Astrocyte of the spinal cord (primary cell): Measurements from ENCODE around the gene CALR.
"Not testable (repeated sequence)": the region's sequence is repeated elsewhere in the genome, so short reads cannot be mapped to it uniquely, and the experiment has no call there.

Source experiments
- DNase-seq: peaks from one replicate; pipeline ENCODE4 v3.0.0; 2011; ENCODE audit warnings: low read depth, low spot score
- H3K4me3 ChIP-seq: 2 replicates; pipeline ENCODE4 v1.5.1; 2011; ENCODE audit warnings: low read depth, mild to moderate bottlenecking, low read length, moderate library complexity
- CTCF ChIP-seq: IDR thresholded peaks from 2 replicates; pipeline ENCODE4 v1.5.1; 2012; ENCODE audit warnings: low read depth, mild to moderate bottlenecking, low read length, inconsistent platforms
- in situ Hi-C: cut with HindIII; loops from 2 replicates; pipeline ENCODE4 v1.10.0; 2017; ENCODE audit warnings: low sequenced_read_pairs

Gene CALR

GRCh38 chr19:12937927-12938778, at the start of gene CALR:
Gene CALR (plus strand): TSS chr19:12938609. CDS start chr19:12938680, 71 bp downstream.
- in situ Hi-C loops: no loop called here
- no peak for TF ChIP-seq CTCF
- DNase-seq: peak; percentile 100
- H3K4me3 ChIP-seq: peak within 1 kb of the TSS; percentile 80

GRCh38 chr19:12890299-12890786, 48.1 kb upstream of the CALR start:
- peak overlapping the region; percentile 10 for H3K4me3 ChIP-seq
- DNase-seq, in situ Hi-C loops: not testable (repeated sequence)

- peak within 1 kb of the TSS; percentile 79 for H3K4me3 ChIP-seq
- in situ Hi-C loops: no loop called here
- peak; percentile 98 for DNase-seq
- TF ChIP-seq CTCF: no peak
Measured at GRCh38 chr19:12890787-12891552, 47.4 kb upstream of the CALR start, which contains the start of gene GCDH. Gene GCDH (plus strand): TSS chr19:12891160. CDS start chr19:12891305, 145 bp downstream.

GRCh38 chr19:12891553-12892021, 46.8 kb upstream of the CALR start:
- H3K4me3 ChIP-seq: peak overlapping the region; percentile 79
- in situ Hi-C loops: no loop called here
- TF ChIP-seq CTCF: no peak
- DNase-seq: no peak

- DNase-seq: no peak
- no peak overlapping the region for H3K4me3 ChIP-seq
- no peak for TF ChIP-seq CTCF
- in situ Hi-C loops: no loop called here
Measured at GRCh38 chr19:12893582-12893981, 44.8 kb upstream of the CALR start.

GRCh38 chr19:12896460-12896859, 41.9 kb upstream of the CALR start:
- in situ Hi-C loops: no loop called here
- TF ChIP-seq CTCF: no peak
- DNase-seq: no peak
- H3K4me3 ChIP-seq: no peak overlapping the region
